A673 (cell line): ENCODE results near the gene SLC38A8. TPM values are rescaled to one million over a fixed set of nuclear protein-coding genes. Genes with fewer than 3 reads are reported as not detected.

Experiments used
- BruUV-seq: library from RNA; stranded (reverse); fragments of 400-500 nt; replicated peaks from 2 replicates; lab custom pipeline; 2021; lab: Mats Ljungman, UMichigan
- CTCF ChIA-PET: fragments of 300-600 bp; sonication (Branson Sonifier 250); formaldehyde crosslinking; loops from one replicate; lab custom pipeline; 2022; ENCODE audit warnings: antibody characterized with exemption; lab: Charles Lee
- POLR2A ChIA-PET: fragments of 300-600 bp; sonication (Branson Sonifier 250); formaldehyde crosslinking; loops from one replicate; lab custom pipeline; 2022; ENCODE audit warnings: antibody characterized with exemption; ENCODE audit not compliant: low non-redundant PET; lab: Charles Lee
- DNase-seq: peaks from one replicate; pipeline ENCODE4 v3.0.0-alpha.2; 2015; ENCODE audit warnings: low spot score
- H3K27ac ChIP-seq: fragments of 200-600 bp; sonication (generic); 2 replicates; pipeline ENCODE4 v1.5.1; 2016; ENCODE audit warnings: mixed run types, low read depth, mild to moderate bottlenecking, mixed read lengths, antibody characterized with exemption, low read length; ENCODE audit not compliant: poor library complexity, severe bottlenecking
- H3K27me3 ChIP-seq: fragments of 200-600 bp; sonication (generic); replicated peaks from 2 replicates; pipeline ENCODE4 v1.6.1; 2017; ENCODE audit warnings: mixed run types, low read depth, mild to moderate bottlenecking, mixed read lengths, antibody characterized with exemption, low read length; ENCODE audit not compliant: insufficient read depth, poor library complexity
- H3K36me3 ChIP-seq: fragments of 200-600 bp; sonication (generic); 2 replicates; pipeline ENCODE4 v1.6.1; 2016; ENCODE audit warnings: mixed run types, mild to moderate bottlenecking, mixed read lengths, antibody characterized with exemption, low read length; ENCODE audit not compliant: insufficient read depth, poor library complexity, severe bottlenecking
- H3K4me1 ChIP-seq: fragments of 200-600 bp; sonication (generic); 2 replicates; pipeline ENCODE4 v1.6.1; 2017; ENCODE audit warnings: mixed run types, mild to moderate bottlenecking, mixed read lengths, antibody characterized with exemption, low read length; ENCODE audit not compliant: insufficient read depth, poor library complexity, severe bottlenecking
- H3K4me3 ChIP-seq: fragments of 200-600 bp; sonication (generic); 2 replicates; pipeline ENCODE4 v1.5.1; 2016; ENCODE audit warnings: low read depth, mixed run types, mild to moderate bottlenecking, mixed read lengths, low read length; ENCODE audit not compliant: poor library complexity, severe bottlenecking
- H3K9me3 ChIP-seq: fragments of 200-600 bp; sonication (generic); 2 replicates; pipeline ENCODE4 v1.6.1; 2016; ENCODE audit warnings: mixed run types, low read depth, mild to moderate bottlenecking, mixed read lengths, antibody characterized with exemption, low read length; ENCODE audit not compliant: poor library complexity, severe bottlenecking
- EZH2 ChIP-seq: fragments of 200-600 bp; sonication (generic); IDR thresholded peaks from 2 replicates; pipeline ENCODE4 v1.6.1; 2017; ENCODE audit warnings: borderline replicate concordance, low read depth, mild to moderate bottlenecking, mixed read lengths, antibody characterized with exemption, low read length; ENCODE audit not compliant: poor library complexity, severe bottlenecking
- intact Hi-C: fragments of 100-400 bp; cut with micrococcal nuclease; formaldehyde crosslinking; loops from one replicate; pipeline ENCODE4 v1.10.0; 2022; ENCODE audit not compliant: unreplicated experiment
- total RNA-seq: library from RNA; stranded (reverse); gene quantifications from 2 replicates; pipeline ENCODE4 v1.2.3, GENCODE V29; 2021
- TF ChIP-seq, protein P1 (sequence below): fragments of 300-800, 200-600 bp; sonication (generic); conservative IDR thresholded peaks from 2 replicates; pipeline ENCODE4 v1.5.1; 2017; ENCODE audit warnings: low read depth, mild to moderate bottlenecking, antibody characterized with exemption, low read length, moderate library complexity, mixed read lengths

SLC38A8 gene
- total RNA-seq, 1 experiment from 2014 or later: not detected

DNA sequence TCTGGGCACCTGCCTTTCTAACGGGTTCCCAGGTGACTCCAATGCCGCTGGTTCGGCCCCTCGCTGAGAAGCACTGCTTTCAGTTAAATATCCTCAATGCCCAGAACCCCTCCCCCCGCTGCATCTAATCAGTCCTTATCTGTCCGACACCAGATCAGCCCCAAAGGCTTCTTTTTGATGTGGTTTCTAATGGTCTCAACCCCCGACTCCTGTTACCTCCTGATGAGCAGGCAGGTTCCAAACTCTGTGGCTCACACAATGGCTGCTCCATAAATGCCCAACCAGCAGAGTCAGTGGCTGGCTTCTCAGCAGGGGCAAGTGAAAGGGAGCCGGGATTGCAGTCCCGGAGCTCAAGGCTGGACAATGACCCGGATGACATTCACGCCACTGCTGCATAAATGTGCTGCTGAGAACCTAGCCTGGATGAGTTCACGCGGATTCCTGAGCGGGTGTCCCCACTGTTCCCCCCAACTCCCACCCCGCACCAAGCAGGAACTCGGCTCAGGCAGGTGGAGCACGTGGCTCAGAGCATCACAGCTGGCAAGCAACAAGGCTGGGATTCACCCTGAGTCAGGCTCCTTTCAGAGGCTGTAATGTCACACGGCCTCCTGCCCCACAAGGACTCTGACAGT is 1.0 kb upstream of the SLC38A8 start:
- no peak for DNase-seq
- Histone ChIP-seq H3K4me3 (no peak overlapping the region), H3K9me3 (no peaks in the 10 kb centered on the region), H3K27me3 (no peaks in the 10 kb centered on the region), H3K36me3 (no peaks in the 10 kb centered on the region), H3K4me1 (no peaks in the 10 kb centered on the region), H3K27ac (no peak overlapping the region)
- CTCF ChIA-PET: no interaction called here
- intact Hi-C loops: no loop called here
- BruUV-seq: no TSS peak
- POLR2A ChIA-PET: no interaction called here
- TF ChIP-seq EZH2: no peak
- TF ChIP-seq, protein P1, sequence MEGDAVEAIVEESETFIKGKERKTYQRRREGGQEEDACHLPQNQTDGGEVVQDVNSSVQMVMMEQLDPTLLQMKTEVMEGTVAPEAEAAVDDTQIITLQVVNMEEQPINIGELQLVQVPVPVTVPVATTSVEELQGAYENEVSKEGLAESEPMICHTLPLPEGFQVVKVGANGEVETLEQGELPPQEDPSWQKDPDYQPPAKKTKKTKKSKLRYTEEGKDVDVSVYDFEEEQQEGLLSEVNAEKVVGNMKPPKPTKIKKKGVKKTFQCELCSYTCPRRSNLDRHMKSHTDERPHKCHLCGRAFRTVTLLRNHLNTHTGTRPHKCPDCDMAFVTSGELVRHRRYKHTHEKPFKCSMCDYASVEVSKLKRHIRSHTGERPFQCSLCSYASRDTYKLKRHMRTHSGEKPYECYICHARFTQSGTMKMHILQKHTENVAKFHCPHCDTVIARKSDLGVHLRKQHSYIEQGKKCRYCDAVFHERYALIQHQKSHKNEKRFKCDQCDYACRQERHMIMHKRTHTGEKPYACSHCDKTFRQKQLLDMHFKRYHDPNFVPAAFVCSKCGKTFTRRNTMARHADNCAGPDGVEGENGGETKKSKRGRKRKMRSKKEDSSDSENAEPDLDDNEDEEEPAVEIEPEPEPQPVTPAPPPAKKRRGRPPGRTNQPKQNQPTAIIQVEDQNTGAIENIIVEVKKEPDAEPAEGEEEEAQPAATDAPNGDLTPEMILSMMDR: no peak

DNA sequence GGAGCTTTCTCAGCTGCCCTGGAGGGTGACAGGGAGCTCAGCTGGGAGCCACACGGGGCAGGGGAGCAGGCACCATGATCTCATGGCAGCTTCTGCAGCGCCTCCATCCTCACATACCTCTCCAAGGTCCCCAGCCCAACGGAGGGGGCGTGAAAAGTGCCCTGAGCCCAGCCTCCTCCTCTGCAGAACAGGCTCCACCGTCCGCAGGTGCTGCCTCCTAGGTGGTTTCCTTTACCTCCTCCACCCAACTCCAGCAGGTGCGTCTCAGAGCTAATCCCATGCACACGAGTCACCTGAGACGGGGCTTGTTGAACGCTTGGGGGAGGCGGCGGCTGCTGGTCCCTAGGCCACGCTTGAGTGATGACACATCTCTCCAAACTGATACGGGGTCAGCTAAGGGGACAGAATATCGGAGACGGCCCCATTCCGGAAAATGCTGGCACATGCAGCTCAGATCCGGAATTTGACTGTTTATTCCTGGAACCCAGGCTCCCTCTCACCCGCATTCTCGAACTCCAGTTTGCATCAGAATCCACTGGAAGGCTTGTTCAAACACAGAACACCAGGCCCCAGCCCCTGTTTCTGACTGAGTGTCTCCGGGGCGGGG is 387 bp upstream of the SLC38A8 start:
- TF ChIP-seq EZH2: no peak
- H3K27ac ChIP-seq: no peak overlapping the region
- BruUV-seq: no TSS peak
- H3K36me3 ChIP-seq: no peaks in the 10 kb centered on the region
- no peaks in the 10 kb centered on the region for H3K9me3 ChIP-seq
- no peaks in the 10 kb centered on the region for H3K4me1 ChIP-seq
- ChIA-PET POLR2A (no interaction called here), CTCF (no interaction called here)
- no peak overlapping the region for H3K4me3 ChIP-seq
- intact Hi-C loops: no loop called here
- H3K27me3 ChIP-seq: no peaks in the 10 kb centered on the region
- no peak for DNase-seq

DNA sequence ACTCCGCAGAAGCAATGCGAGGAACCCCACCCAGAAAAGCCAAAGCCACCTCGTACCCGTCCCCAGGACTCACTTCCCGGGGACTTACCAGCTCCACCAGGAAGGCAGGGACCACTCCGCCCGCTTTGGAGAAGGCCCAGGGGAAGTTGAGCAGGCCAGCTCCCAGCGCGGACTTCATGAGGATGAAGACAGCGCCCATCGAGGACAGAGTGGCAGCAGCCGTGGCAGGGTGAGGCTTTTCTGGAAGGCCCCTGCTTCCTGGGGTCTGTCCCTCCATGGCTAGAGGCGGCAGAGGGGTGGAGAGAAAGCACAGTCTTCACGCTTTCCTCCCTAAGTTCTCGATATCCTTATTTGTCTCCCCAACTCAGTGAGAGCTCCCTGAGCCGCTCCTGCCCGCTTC is 714 bp downstream of the SLC38A8 start:
- Histone ChIP-seq H3K36me3 (no peaks in the 10 kb centered on the region), H3K4me3 (no peak overlapping the region), H3K27me3 (no peaks in the 10 kb centered on the region), H3K4me1 (no peaks in the 10 kb centered on the region), H3K9me3 (no peaks in the 10 kb centered on the region), H3K27ac (no peak overlapping the region)
- ChIA-PET CTCF (no interaction called here), POLR2A (no interaction called here)
- intact Hi-C loops: no loop called here
- BruUV-seq: no TSS peak
- no peak for DNase-seq
- TF ChIP-seq EZH2: no peak
- TF ChIP-seq, protein P1: no peak
